ENCODE results near the gene FAM25G. TPM values are rescaled to one million over a fixed set of nuclear protein-coding genes. Genes with fewer than 3 reads are reported as not detected.
"Not testable (repeated sequence)": the region's sequence is repeated elsewhere in the genome, so short reads cannot be mapped to it uniquely, and the experiment has no call there.

Gene FAM25G
- total RNA-seq, 1 experiment from 2014 or later, result not detected

GRCh38 chr10:47494226-47494625, 2.7 kb upstream of the FAM25G start:
- CTCF ChIA-PET; intact Hi-C loops (cut with micrococcal nuclease); H3K79me2 ChIP-seq (ENCODE audit: insufficient read depth, low read length); H3K27ac ChIP-seq (ENCODE audit: low read depth, low read length); H3K4me2 ChIP-seq (ENCODE audit: low read length); H3K9me2 ChIP-seq (ENCODE audit: insufficient read depth); BruUV-seq (replicated peaks); RAD21 ChIA-PET (ENCODE audit: low non-redundant PET in 1 of 2, low total read pairs in 2 of 2, uncharacterized antibody in 2 of 2, unreplicated experiment in 2 of 2); H2AFZ ChIP-seq (ENCODE audit: low read depth, low read length, poor library complexity, severe bottlenecking); DNase-seq (ENCODE audit: low read depth, low spot score); H4K20me1 ChIP-seq (ENCODE audit: insufficient read depth); H3K4me3 ChIP-seq (replicated peaks in 1 of 2; ENCODE audit: low read depth in 1 of 2, low read length in 2 of 2); H3K9ac ChIP-seq (ENCODE audit: low read length); H3K4me1 ChIP-seq (ENCODE audit: control insufficient read depth in 1 of 2, insufficient read depth in 2 of 2, low read length in 2 of 2); H3K9me3 ChIP-seq (ENCODE audit: control insufficient read depth in 1 of 2, insufficient read depth in 1 of 2, low read depth in 1 of 2, low read length in 2 of 2); POLR2A ChIA-PET; H3K27me3 ChIP-seq (ENCODE audit: insufficient read depth, low read length); H3K36me3 ChIP-seq (ENCODE audit: control insufficient read depth in 1 of 2, insufficient read depth in 2 of 2, low read length in 2 of 2); ATAC-seq: not testable (repeated sequence)

DNA sequence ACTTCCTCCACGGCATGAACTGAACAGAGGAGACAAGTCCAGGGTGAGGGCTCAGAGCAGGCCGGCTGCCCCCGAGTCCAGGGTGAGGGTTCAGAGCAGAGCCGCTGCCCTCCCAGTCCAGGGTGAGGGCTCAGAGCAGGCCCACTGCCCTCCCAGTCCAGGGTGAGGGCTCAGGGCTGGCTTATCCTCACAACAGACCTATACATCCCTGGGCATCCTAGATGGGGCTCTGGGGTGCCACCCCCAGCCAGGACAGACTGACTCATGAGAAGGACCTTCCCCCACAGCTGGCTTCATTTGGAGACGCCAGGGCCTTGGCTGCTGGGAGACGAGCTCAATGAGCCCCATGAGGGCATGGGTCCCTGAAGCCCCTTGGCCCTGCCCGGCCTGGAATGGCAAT, 1.9 kb downstream of the FAM25G start:
- H3K36me3 ChIP-seq (ENCODE audit: control insufficient read depth in 1 of 2, insufficient read depth in 2 of 2, low read length in 2 of 2); H3K27ac ChIP-seq (ENCODE audit: low read depth, low read length); H3K9me2 ChIP-seq (ENCODE audit: insufficient read depth); H2AFZ ChIP-seq (ENCODE audit: low read depth, low read length, poor library complexity, severe bottlenecking); intact Hi-C loops (cut with micrococcal nuclease); H3K4me3 ChIP-seq (replicated peaks in 1 of 2; ENCODE audit: low read depth in 1 of 2, low read length in 2 of 2); H3K9me3 ChIP-seq (ENCODE audit: control insufficient read depth in 1 of 2, insufficient read depth in 1 of 2, low read depth in 1 of 2, low read length in 2 of 2); H3K4me1 ChIP-seq (ENCODE audit: control insufficient read depth in 1 of 2, insufficient read depth in 2 of 2, low read length in 2 of 2); ATAC-seq; H3K27me3 ChIP-seq (ENCODE audit: insufficient read depth, low read length); H4K20me1 ChIP-seq (ENCODE audit: insufficient read depth); H3K4me2 ChIP-seq (ENCODE audit: low read length); BruUV-seq (replicated peaks); H3K9ac ChIP-seq (ENCODE audit: low read length); RAD21 ChIA-PET (ENCODE audit: low non-redundant PET in 1 of 2, low total read pairs in 2 of 2, uncharacterized antibody in 2 of 2, unreplicated experiment in 2 of 2); H3K79me2 ChIP-seq (ENCODE audit: insufficient read depth, low read length); DNase-seq (ENCODE audit: low read depth, low spot score); CTCF ChIA-PET; POLR2A ChIA-PET: not testable (repeated sequence)

GRCh38 chr10:47485943-47486342, 5.6 kb downstream of the FAM25G start:
- DNase-seq (ENCODE audit: low read depth, low spot score); H3K9me2 ChIP-seq (ENCODE audit: insufficient read depth); RAD21 ChIA-PET (ENCODE audit: low non-redundant PET in 1 of 2, low total read pairs in 2 of 2, uncharacterized antibody in 2 of 2, unreplicated experiment in 2 of 2); H3K9me3 ChIP-seq (ENCODE audit: control insufficient read depth in 1 of 2, insufficient read depth in 1 of 2, low read depth in 1 of 2, low read length in 2 of 2); H2AFZ ChIP-seq (ENCODE audit: low read depth, low read length, poor library complexity, severe bottlenecking); POLR2A ChIA-PET; H3K9ac ChIP-seq (ENCODE audit: low read length); ATAC-seq; H4K20me1 ChIP-seq (ENCODE audit: insufficient read depth); H3K27ac ChIP-seq (ENCODE audit: low read depth, low read length); intact Hi-C loops (cut with micrococcal nuclease); BruUV-seq (replicated peaks); H3K4me3 ChIP-seq (replicated peaks in 1 of 2; ENCODE audit: low read depth in 1 of 2, low read length in 2 of 2); H3K4me2 ChIP-seq (ENCODE audit: low read length); H3K79me2 ChIP-seq (ENCODE audit: insufficient read depth, low read length); H3K36me3 ChIP-seq (ENCODE audit: control insufficient read depth in 1 of 2, insufficient read depth in 2 of 2, low read length in 2 of 2); H3K4me1 ChIP-seq (ENCODE audit: control insufficient read depth in 1 of 2, insufficient read depth in 2 of 2, low read length in 2 of 2); CTCF ChIA-PET; H3K27me3 ChIP-seq (ENCODE audit: insufficient read depth, low read length): not testable (repeated sequence)

GRCh38 chr10:47484786-47485185, 6.7 kb downstream of the FAM25G start:
- CTCF ChIA-PET; RAD21 ChIA-PET (ENCODE audit: low non-redundant PET in 1 of 2, low total read pairs in 2 of 2, uncharacterized antibody in 2 of 2, unreplicated experiment in 2 of 2); POLR2A ChIA-PET; H3K36me3 ChIP-seq (ENCODE audit: control insufficient read depth in 1 of 2, insufficient read depth in 2 of 2, low read length in 2 of 2); H3K4me3 ChIP-seq (replicated peaks in 1 of 2; ENCODE audit: low read depth in 1 of 2, low read length in 2 of 2); DNase-seq (ENCODE audit: low read depth, low spot score); intact Hi-C loops (cut with micrococcal nuclease); H3K9ac ChIP-seq (ENCODE audit: low read length); H3K27me3 ChIP-seq (ENCODE audit: insufficient read depth, low read length); ATAC-seq; H3K4me2 ChIP-seq (ENCODE audit: low read length); H4K20me1 ChIP-seq (ENCODE audit: insufficient read depth); H3K9me3 ChIP-seq (ENCODE audit: control insufficient read depth in 1 of 2, insufficient read depth in 1 of 2, low read depth in 1 of 2, low read length in 2 of 2); H3K9me2 ChIP-seq (ENCODE audit: insufficient read depth); H3K4me1 ChIP-seq (ENCODE audit: control insufficient read depth in 1 of 2, insufficient read depth in 2 of 2, low read length in 2 of 2); H2AFZ ChIP-seq (ENCODE audit: low read depth, low read length, poor library complexity, severe bottlenecking); H3K27ac ChIP-seq (ENCODE audit: low read depth, low read length); BruUV-seq (replicated peaks); H3K79me2 ChIP-seq (ENCODE audit: insufficient read depth, low read length): not testable (repeated sequence)

DNA sequence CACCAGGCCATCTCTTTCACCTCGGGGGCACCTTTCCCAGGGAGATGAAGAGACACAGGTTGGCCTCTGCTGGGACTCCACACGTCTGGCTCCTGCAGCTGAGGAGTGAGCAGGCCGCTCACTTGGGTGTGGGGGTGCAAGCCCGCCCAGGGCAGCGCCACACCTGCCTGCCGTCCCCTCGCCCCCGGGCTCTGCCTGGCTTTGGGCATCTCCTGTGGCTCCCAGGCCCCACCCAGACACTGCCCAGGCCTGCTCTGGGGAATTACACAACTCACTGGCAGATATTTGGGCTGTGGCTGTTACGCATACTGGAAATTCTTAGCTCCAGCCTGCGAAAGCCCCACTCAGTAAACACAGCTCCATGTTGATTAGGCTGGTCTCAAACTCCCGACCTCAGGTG, 7.6 kb downstream of the FAM25G start, which contains the start of gene ANXA8:
Gene ANXA8 (minus strand): TSS at position 193 of the 400 bp plus-strand sequence. CDS start 182 bp downstream, at position 11.
- H3K27me3 ChIP-seq (ENCODE audit: insufficient read depth, low read length); H3K9me2 ChIP-seq (ENCODE audit: insufficient read depth); H3K9ac ChIP-seq (ENCODE audit: low read length); H2AFZ ChIP-seq (ENCODE audit: low read depth, low read length, poor library complexity, severe bottlenecking); CTCF ChIA-PET; H3K4me3 ChIP-seq (replicated peaks in 1 of 2; ENCODE audit: low read depth in 1 of 2, low read length in 2 of 2); H4K20me1 ChIP-seq (ENCODE audit: insufficient read depth); DNase-seq (ENCODE audit: low read depth, low spot score); H3K36me3 ChIP-seq (ENCODE audit: control insufficient read depth in 1 of 2, insufficient read depth in 2 of 2, low read length in 2 of 2); H3K79me2 ChIP-seq (ENCODE audit: insufficient read depth, low read length); H3K9me3 ChIP-seq (ENCODE audit: control insufficient read depth in 1 of 2, insufficient read depth in 1 of 2, low read depth in 1 of 2, low read length in 2 of 2); POLR2A ChIA-PET; H3K27ac ChIP-seq (ENCODE audit: low read depth, low read length); H3K4me1 ChIP-seq (ENCODE audit: control insufficient read depth in 1 of 2, insufficient read depth in 2 of 2, low read length in 2 of 2); BruUV-seq (replicated peaks); intact Hi-C loops (cut with micrococcal nuclease); RAD21 ChIA-PET (ENCODE audit: low non-redundant PET in 1 of 2, low total read pairs in 2 of 2, uncharacterized antibody in 2 of 2, unreplicated experiment in 2 of 2); H3K4me2 ChIP-seq (ENCODE audit: low read length); ATAC-seq: not testable (repeated sequence)
